ENCODE results near the gene ARHGEF16. TPM values are rescaled to one million over a fixed set of nuclear protein-coding genes. Genes with fewer than 3 reads are reported as not detected.

ARHGEF16 gene
- total RNA-seq (2021) (8.9 and 11.2 TPM in 2 replicates), Bru-seq, nascent RNA (percentile 33 among the genes with signal in this experiment), BruChase-seq, experiment 1, labeled RNA remaining after a 2-hour chase (percentile 37 among the genes with signal in this experiment), BruChase-seq, experiment 2, labeled RNA remaining after a 6-hour chase (percentile 41 among the genes with signal in this experiment)
- long read RNA-seq, transcript ARHGEF16-203 (15 exons, 3,061 nt): major isoform, 5 of 26 reads
- long read RNA-seq, partial matches to known transcripts: 5 of 26 reads
- long read RNA-seq, other reads (novel, unspliced or antisense): 16 of 26 reads

DNA sequence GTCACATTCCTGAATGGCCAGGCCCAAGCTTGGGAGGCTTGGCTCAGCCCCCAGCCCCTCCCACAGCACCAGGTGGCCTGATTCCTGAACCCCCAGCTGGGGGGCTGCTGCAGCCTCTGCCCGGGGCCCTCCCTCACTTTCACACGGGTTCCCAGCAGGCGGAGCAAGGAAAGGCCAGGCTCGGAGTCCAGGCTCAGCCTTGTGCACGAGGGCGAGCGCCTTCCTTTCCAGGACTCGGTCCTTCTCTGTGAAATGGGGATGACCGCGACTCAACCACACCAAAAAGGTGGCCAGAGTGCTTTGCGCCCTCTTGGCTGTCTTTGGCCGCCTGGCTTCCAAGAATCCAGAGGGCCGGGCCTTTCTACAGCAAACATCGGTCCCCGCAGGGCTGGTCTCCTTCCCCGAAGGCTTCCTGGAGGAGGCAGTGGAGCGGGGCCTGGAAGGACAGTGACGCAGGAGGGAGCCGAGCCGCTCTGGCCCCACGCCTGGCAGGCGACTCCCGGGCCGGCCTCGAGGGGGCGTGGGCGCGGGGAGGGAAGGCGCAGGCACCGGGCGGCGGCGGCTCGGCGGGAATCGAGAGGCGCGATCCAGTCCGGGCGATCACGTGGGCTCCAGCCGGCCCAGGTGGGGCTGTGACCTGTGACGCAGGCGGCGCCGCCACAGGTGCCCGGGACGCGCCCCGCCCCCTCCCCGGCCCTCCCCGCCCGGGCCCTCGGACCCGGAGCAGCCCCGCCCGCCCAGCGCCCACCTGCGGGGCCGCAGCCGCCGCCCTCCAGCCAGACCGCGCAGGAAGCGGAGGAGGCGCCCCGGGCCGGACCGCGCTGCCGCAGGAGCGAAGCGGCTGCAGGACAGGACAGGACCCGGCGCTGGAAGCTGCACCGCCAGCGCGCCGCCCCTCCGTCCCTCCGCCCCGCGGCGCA lies at the start of gene ARHGEF16:
Gene ARHGEF16, plus strand, starts transcription at position 775 of the 920 bp plus-strand sequence. CDS start 8,420 bp downstream, outside the sequence.
- intact Hi-C loops (cut with micrococcal nuclease; ENCODE audit: unreplicated experiment): loop anchor here (1.0 to 5.0 kb wide), 3 partner anchors 29 to 268 kb away; no protein-coding TSS in a partner anchor
- Histone ChIP-seq H3K27ac (ENCODE audit: low read depth, low read length, poor library complexity, severe bottlenecking) (peak within 1 kb of the TSS; percentile 67), H3K9me3 (ENCODE audit: low read depth, low read length, poor library complexity, severe bottlenecking) (no peaks in the 10 kb centered on the region), H3K36me3 (ENCODE audit: insufficient read depth, low read length, poor library complexity, severe bottlenecking) (no peaks in the 10 kb centered on the region), H3K27me3 (replicated peaks; ENCODE audit: insufficient read depth, low read depth, low read length, poor library complexity) (no peaks in the 10 kb centered on the region), H3K4me1 (ENCODE audit: insufficient read depth, low read length, poor library complexity, severe bottlenecking) (peaks cover 17% of the 10 kb centered on the region), H3K4me3 (ENCODE audit: low read depth, low read length, poor library complexity, severe bottlenecking) (peak within 1 kb of the TSS; percentile 58)
- DNase-seq (ENCODE audit: low spot score): peak; percentile 86
- BruUV-seq (replicated peaks): no TSS peak
- ChIA-PET POLR2A (ENCODE audit: low non-redundant PET) (no interaction called here), CTCF (interaction anchor here (1.2 to 1.9 kb wide), 6 partner anchors 18 to 167 kb away, joined by 10 to 42 read pairs (median 19); no protein-coding TSS in a partner anchor)
- no peak for TF ChIP-seq EZH2 (IDR thresholded peaks at IDR 0.05; ENCODE audit: borderline replicate concordance, low read depth, low read length, poor library complexity, severe bottlenecking)
- TF ChIP-seq, protein P1, sequence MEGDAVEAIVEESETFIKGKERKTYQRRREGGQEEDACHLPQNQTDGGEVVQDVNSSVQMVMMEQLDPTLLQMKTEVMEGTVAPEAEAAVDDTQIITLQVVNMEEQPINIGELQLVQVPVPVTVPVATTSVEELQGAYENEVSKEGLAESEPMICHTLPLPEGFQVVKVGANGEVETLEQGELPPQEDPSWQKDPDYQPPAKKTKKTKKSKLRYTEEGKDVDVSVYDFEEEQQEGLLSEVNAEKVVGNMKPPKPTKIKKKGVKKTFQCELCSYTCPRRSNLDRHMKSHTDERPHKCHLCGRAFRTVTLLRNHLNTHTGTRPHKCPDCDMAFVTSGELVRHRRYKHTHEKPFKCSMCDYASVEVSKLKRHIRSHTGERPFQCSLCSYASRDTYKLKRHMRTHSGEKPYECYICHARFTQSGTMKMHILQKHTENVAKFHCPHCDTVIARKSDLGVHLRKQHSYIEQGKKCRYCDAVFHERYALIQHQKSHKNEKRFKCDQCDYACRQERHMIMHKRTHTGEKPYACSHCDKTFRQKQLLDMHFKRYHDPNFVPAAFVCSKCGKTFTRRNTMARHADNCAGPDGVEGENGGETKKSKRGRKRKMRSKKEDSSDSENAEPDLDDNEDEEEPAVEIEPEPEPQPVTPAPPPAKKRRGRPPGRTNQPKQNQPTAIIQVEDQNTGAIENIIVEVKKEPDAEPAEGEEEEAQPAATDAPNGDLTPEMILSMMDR (conservative IDR thresholded peaks at IDR 0.05; ENCODE audit: low read depth, low read length): peak; percentile 55

DNA sequence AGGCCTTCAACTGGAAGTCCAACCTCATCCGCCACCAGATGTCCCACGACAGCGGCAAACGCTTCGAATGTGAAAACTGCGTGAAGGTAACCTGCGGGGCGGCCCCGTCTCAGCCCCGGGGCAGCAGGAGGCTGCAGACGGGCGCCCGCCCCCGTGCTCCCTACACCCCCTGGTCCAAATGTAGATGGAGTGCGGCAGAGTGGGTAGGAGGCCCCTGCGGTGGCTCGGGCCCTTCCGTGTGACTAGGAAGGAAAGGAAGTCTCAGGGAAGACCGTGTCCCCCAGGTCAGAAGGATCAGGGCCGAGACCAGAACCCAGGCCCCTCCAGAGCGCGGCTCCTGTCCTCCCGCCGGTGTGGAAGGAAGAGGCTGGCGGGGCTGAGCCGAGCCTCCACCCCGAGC lies 49.7 kb upstream of the ARHGEF16 start:
- ChIA-PET POLR2A (ENCODE audit: low non-redundant PET) (no interaction called here), CTCF (no interaction called here)
- H3K36me3 ChIP-seq (ENCODE audit: insufficient read depth, low read length, poor library complexity, severe bottlenecking): no peaks in the 10 kb centered on the region
- H3K4me3 ChIP-seq (ENCODE audit: low read depth, low read length, poor library complexity, severe bottlenecking): no peak overlapping the region
- H3K27ac ChIP-seq (ENCODE audit: low read depth, low read length, poor library complexity, severe bottlenecking): no peak overlapping the region
- no TSS peak for BruUV-seq (replicated peaks)
- intact Hi-C loops (cut with micrococcal nuclease; ENCODE audit: unreplicated experiment): no loop called here
- H3K4me1 ChIP-seq (ENCODE audit: insufficient read depth, low read length, poor library complexity, severe bottlenecking): no peaks in the 10 kb centered on the region
- no peaks in the 10 kb centered on the region for H3K9me3 ChIP-seq (ENCODE audit: low read depth, low read length, poor library complexity, severe bottlenecking)
- H3K27me3 ChIP-seq (replicated peaks; ENCODE audit: insufficient read depth, low read depth, low read length, poor library complexity): peaks cover under 1% of the 10 kb centered on the region
- DNase-seq (ENCODE audit: low spot score): no peak
- TF ChIP-seq, protein P1 (conservative IDR thresholded peaks at IDR 0.05; ENCODE audit: low read depth, low read length): no peak

DNA sequence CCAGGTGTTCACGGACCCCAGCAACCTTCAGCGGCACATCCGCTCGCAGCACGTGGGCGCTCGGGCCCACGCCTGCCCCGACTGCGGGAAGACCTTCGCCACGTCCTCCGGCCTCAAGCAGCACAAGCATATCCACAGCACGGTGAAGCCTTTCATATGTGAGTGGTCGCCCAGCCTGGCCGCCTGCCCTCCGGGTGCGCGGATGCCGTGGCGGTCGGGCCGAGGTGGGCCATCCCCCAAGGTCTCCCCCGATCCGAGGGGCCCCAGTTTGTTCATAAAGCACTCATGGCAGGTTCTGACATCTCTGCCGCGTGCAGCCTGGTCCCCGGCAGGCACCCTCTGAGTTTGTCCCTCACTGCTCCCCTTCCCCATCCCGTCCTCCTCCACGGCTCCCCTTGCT lies 49.0 kb upstream of the ARHGEF16 start:
- Histone ChIP-seq H3K4me3 (ENCODE audit: low read depth, low read length, poor library complexity, severe bottlenecking) (no peak overlapping the region), H3K27ac (ENCODE audit: low read depth, low read length, poor library complexity, severe bottlenecking) (no peak overlapping the region), H3K4me1 (ENCODE audit: insufficient read depth, low read length, poor library complexity, severe bottlenecking) (no peaks in the 10 kb centered on the region), H3K36me3 (ENCODE audit: insufficient read depth, low read length, poor library complexity, severe bottlenecking) (no peaks in the 10 kb centered on the region), H3K27me3 (replicated peaks; ENCODE audit: insufficient read depth, low read depth, low read length, poor library complexity) (no peaks in the 10 kb centered on the region), H3K9me3 (ENCODE audit: low read depth, low read length, poor library complexity, severe bottlenecking) (no peaks in the 10 kb centered on the region)
- POLR2A ChIA-PET (ENCODE audit: low non-redundant PET): no interaction called here
- BruUV-seq (replicated peaks): no TSS peak
- DNase-seq (ENCODE audit: low spot score): no peak
- intact Hi-C loops (cut with micrococcal nuclease; ENCODE audit: unreplicated experiment): no loop called here
- TF ChIP-seq, protein P1 (conservative IDR thresholded peaks at IDR 0.05; ENCODE audit: low read depth, low read length): no peak
- no peak for TF ChIP-seq EZH2 (IDR thresholded peaks at IDR 0.05; ENCODE audit: borderline replicate concordance, low read depth, low read length, poor library complexity, severe bottlenecking)
- CTCF ChIA-PET: no interaction called here
